H1 (cell line): ENCODE results near the gene TRDN. TPM values are rescaled to one million over a fixed set of nuclear protein-coding genes. Genes with fewer than 3 reads are reported as not detected.

Experiments used
- CTCF ChIA-PET: fragments of 300-600 bp; sonication (Branson Sonifier 250); formaldehyde crosslinking; loops from one replicate; lab custom pipeline; 2021; ENCODE audit not compliant: partially characterized antibody; lab: Charles Lee
- POLR2A ChIA-PET: fragments of 300-600 bp; sonication (Branson Sonifier 250); formaldehyde crosslinking; loops from one replicate; lab custom pipeline; 2021; ENCODE audit warnings: inconsistent platforms; ENCODE audit not compliant: partially characterized antibody; lab: Charles Lee
- DNase-seq, 2 experiments: peaks; one replicate each; pipeline versions ENCODE4 v3.0.0 to v3.0.0-alpha.2; 2010 to 2022; ENCODE audit warnings: low spot score in 2 of 2, low read depth in 1 of 2, mixed read lengths in 1 of 2
- FAIRE-seq: peaks from 2 replicates; lab custom pipeline; 2011; peaks lifted over from hg19 to GRCh38; lab: Jason Lieb, UNC
- H2AFZ ChIP-seq: 2 replicates; pipeline ENCODE4 v1.8.1; 2012; ENCODE audit warnings: low read length, inconsistent platforms
- H2AK5ac ChIP-seq: 2 replicates; pipeline ENCODE4 v1.6.1; 2013; ENCODE audit warnings: low read depth, low read length
- H2BK120ac ChIP-seq: replicated peaks from 2 replicates; pipeline ENCODE3; 2013; ENCODE audit warnings: low read depth, low read length, inconsistent platforms
- H2BK12ac ChIP-seq: 2 replicates; pipeline ENCODE4 v1.6.1; 2013; ENCODE audit warnings: low read depth, low read length
- H2BK15ac ChIP-seq: 2 replicates; pipeline ENCODE4 v1.6.1; 2013; ENCODE audit warnings: low read length
- H2BK20ac ChIP-seq: 2 replicates; pipeline ENCODE4 v1.6.1; 2013; ENCODE audit warnings: low read length
- H2BK5ac ChIP-seq: 2 replicates; pipeline ENCODE4 v1.6.1; 2013; ENCODE audit warnings: low read depth, low read length
- H3K14ac ChIP-seq: 2 replicates; pipeline ENCODE4 v1.6.1; 2013; ENCODE audit warnings: inconsistent platforms; ENCODE audit not compliant: insufficient read length
- H3K18ac ChIP-seq: 2 replicates; pipeline ENCODE4 v1.6.1; 2013; ENCODE audit warnings: low read length; ENCODE audit errors: extremely low read depth
- H3K23ac ChIP-seq: 2 replicates; pipeline ENCODE4 v1.6.1; 2013; ENCODE audit warnings: inconsistent platforms; ENCODE audit not compliant: insufficient read length
- H3K23me2 ChIP-seq: 2 replicates; pipeline ENCODE4 v1.6.1; 2013; ENCODE audit warnings: low read depth, low read length
- H3K27ac ChIP-seq: 2 replicates; pipeline ENCODE4 v1.6.1; 2011; ENCODE audit warnings: low read depth, low read length, inconsistent platforms
- H3K27me3 ChIP-seq, 4 experiments: replicated peaks in 1 of 4; 1 replicate in 1 of 4; 2 replicates in 3 of 4; pipeline versions ENCODE4 v1.6.1 to v1.8.1; 2011 to 2013; ENCODE audit warnings: low read length in 3 of 4, mild to moderate bottlenecking in 3 of 4, inconsistent platforms in 2 of 4, mixed read lengths in 2 of 4, moderate library complexity in 1 of 4; ENCODE audit not compliant: control insufficient read depth in 3 of 4, insufficient read depth in 3 of 4; ENCODE audit errors: extremely low read depth in 1 of 4
- H3K36me3 ChIP-seq, 4 experiments: 2 replicates each; pipeline versions ENCODE4 v1.6.1 to v1.8.1; 2011 to 2013; ENCODE audit warnings: mild to moderate bottlenecking in 4 of 4, low read length in 3 of 4, moderate library complexity in 2 of 4, control low read depth in 1 of 4, inconsistent platforms in 1 of 4; ENCODE audit not compliant: insufficient read depth in 4 of 4, control insufficient read depth in 2 of 4
- H3K4ac ChIP-seq: replicated peaks from 2 replicates; pipeline ENCODE3; 2013; ENCODE audit warnings: low read length, low read depth, mixed read lengths, inconsistent platforms; ENCODE audit not compliant: insufficient read length
- H3K4me1 ChIP-seq, 4 experiments: replicated peaks in 1 of 4; 1 replicate in 1 of 4; 2 replicates in 3 of 4; pipeline versions ENCODE4 v1.6.1 to v1.8.1; 2011 to 2013; ENCODE audit warnings: low read length in 3 of 4, inconsistent platforms in 2 of 4, mixed read lengths in 1 of 4; ENCODE audit not compliant: insufficient read depth in 4 of 4, control insufficient read depth in 3 of 4
- H3K4me2 ChIP-seq, 2 experiments: 2 replicates each; pipeline versions ENCODE4 v1.6.1 to v1.8.1; 2011 to 2013; ENCODE audit warnings: low read depth in 2 of 2, low read length in 2 of 2, control low read depth in 1 of 2, inconsistent platforms in 1 of 2, mild to moderate bottlenecking in 1 of 2; ENCODE audit not compliant: insufficient read depth in 1 of 2
- H3K4me3 ChIP-seq, 4 experiments: fragments of 200-600, 300-600 bp in 1 of 4; sonication (generic), shearing (Covaris generic), sonication (Bioruptor Twin) in 1 of 4; 2 replicates each; pipeline versions ENCODE4 v1.5.1 to v1.8.1; 2011 to 2016; ENCODE audit warnings: low read length in 4 of 4, low read depth in 3 of 4, control low read depth in 2 of 4, inconsistent platforms in 2 of 4, mild to moderate bottlenecking in 2 of 4, mixed read lengths in 1 of 4, moderate library complexity in 1 of 4; ENCODE audit not compliant: insufficient read depth in 2 of 4; ENCODE audit errors: extremely low read depth in 1 of 4
- H3K56ac ChIP-seq: replicated peaks from 2 replicates; pipeline ENCODE3; 2013; ENCODE audit warnings: low read depth, mild to moderate bottlenecking, mixed read lengths, low read length, inconsistent platforms; ENCODE audit not compliant: insufficient read length
- H3K79me1 ChIP-seq: 2 replicates; pipeline ENCODE4 v1.6.1; 2013; ENCODE audit warnings: low read depth, low read length, control low read depth
- H3K79me2 ChIP-seq, 2 experiments: 2 replicates each; pipeline versions ENCODE4 v1.6.1 to v1.8.1; 2012 to 2013; ENCODE audit warnings: low read length in 2 of 2, mild to moderate bottlenecking in 2 of 2, inconsistent platforms in 1 of 2; ENCODE audit not compliant: insufficient read depth in 2 of 2, control insufficient read depth in 1 of 2
- H3K9ac ChIP-seq, 4 experiments: replicated peaks in 1 of 4; 1 replicate in 1 of 4; 2 replicates in 3 of 4; pipeline versions ENCODE4 v1.6.1 to v1.8.1; 2011 to 2013; ENCODE audit warnings: low read depth in 3 of 4, low read length in 3 of 4, control low read depth in 2 of 4, mild to moderate bottlenecking in 2 of 4, moderate library complexity in 2 of 4, inconsistent platforms in 1 of 4; ENCODE audit errors: extremely low read depth in 1 of 4
- H3K9me3 ChIP-seq, 2 experiments: 2 replicates each; pipeline versions ENCODE4 v1.6.1 to v1.8.1; 2012 to 2013; ENCODE audit warnings: mild to moderate bottlenecking in 2 of 2, moderate library complexity in 2 of 2, control low read depth in 1 of 2, inconsistent platforms in 1 of 2, low read depth in 1 of 2, low read length in 1 of 2, mixed read lengths in 1 of 2; ENCODE audit not compliant: insufficient read depth in 2 of 2
- H4K20me1 ChIP-seq, 2 experiments: replicated peaks in 1 of 2; 2 replicates each; pipeline versions ENCODE3 to v1.8.1; 2011 to 2013; ENCODE audit warnings: inconsistent platforms in 2 of 2, low read length in 2 of 2, mild to moderate bottlenecking in 1 of 2; ENCODE audit not compliant: insufficient read depth in 2 of 2, control insufficient read depth in 1 of 2
- H4K5ac ChIP-seq: 2 replicates; pipeline ENCODE4 v1.6.1; 2013; ENCODE audit warnings: low read length, low read depth, mixed read lengths, inconsistent platforms; ENCODE audit not compliant: insufficient read length
- H4K8ac ChIP-seq: 2 replicates; pipeline ENCODE4 v1.8.0; 2013; ENCODE audit warnings: mild to moderate bottlenecking, moderate library complexity, low read length, inconsistent platforms; ENCODE audit not compliant: insufficient read depth; ENCODE audit errors: extremely low read depth
- H4K91ac ChIP-seq: replicated peaks from 2 replicates; pipeline ENCODE3; 2013; ENCODE audit warnings: low read length, mixed read lengths, inconsistent platforms; ENCODE audit not compliant: insufficient read length
- BRCA1 ChIP-seq: IDR thresholded peaks from 2 replicates; pipeline ENCODE4 v1.6.1; 2012; ENCODE audit warnings: low read depth, low read length, improper control_type of control experiment
- HDAC2 ChIP-seq, 2 experiments: fragments of 300-600 bp in 1 of 2; sonication (generic) in 1 of 2; IDR thresholded peaks; 2 replicates each; pipeline ENCODE4 v1.6.1; 2011 to 2012; ENCODE audit warnings: low read depth in 2 of 2, low read length in 2 of 2, mild to moderate bottlenecking in 2 of 2, moderate library complexity in 2 of 2, borderline replicate concordance in 1 of 2, inconsistent platforms in 1 of 2
- JUND ChIP-seq: IDR thresholded peaks from 2 replicates; pipeline ENCODE4 v1.6.1; 2011; ENCODE audit warnings: mild to moderate bottlenecking, improper control_type of control experiment, low read length
- RNF2 ChIP-seq: fragments of 200-900, 300-1000 bp; sonication (generic); IDR thresholded peaks from 2 replicates; pipeline ENCODE4 v1.7.1; 2016; ENCODE audit warnings: borderline replicate concordance, low read depth, mild to moderate bottlenecking, antibody characterized with exemption, low read length; ENCODE audit not compliant: poor library complexity, severe bottlenecking; ENCODE audit errors: missing control alignments
- SUZ12 ChIP-seq: fragments of 200-600 bp; sonication (generic); IDR thresholded peaks from 2 replicates; pipeline ENCODE4 v1.6.1; 2012; ENCODE audit warnings: mild to moderate bottlenecking, inconsistent platforms, low read length, moderate library complexity, mixed read lengths
- WGBS, 2 experiments: shearing (Covaris generic) in 1 of 2; methylation state at CpG; one replicate each; pipeline versions ENCODE4 v1.1.6 to v1.1.7; 2013 to 2015; ENCODE audit warnings: low lambda C conversion rate in 2 of 2, mixed read lengths in 2 of 2, inconsistent platforms in 1 of 2, low coverage in 1 of 2, missing lambda C conversion rate in 1 of 2; ENCODE audit not compliant: insufficient replicate concordance in 2 of 2, insufficient coverage in 1 of 2, insufficient read length in 1 of 2; ENCODE audit errors: extremely low coverage in 1 of 2, missing lambda C conversion rate in 1 of 2; 5-methylcytosine and 5-hydroxymethylcytosine counted together
- polyA plus RNA-seq, 7 experiments: library from polyadenylated mRNA; depleted of rRNA in 3 of 7; stranded (reverse) in 5 of 7; unstranded in 2 of 7; fragments of >200 nt in 5 of 7; fragments of 200-250 nt in 2 of 7; gene quantifications; 1 replicate in 5 of 7; 2 replicates in 1 of 7; 4 replicates in 1 of 7; pipeline versions ENCODE4 v1.2.1 to v1.2.3, GENCODE V29; 2011 to 2013; ENCODE audit warnings: missing spikeins in 2 of 7, mixed read lengths in 2 of 7
- total RNA-seq: library from RNA; stranded (reverse); fragmentation: NEBNext Ultra II Directional; extraction: Animal tissue kit (Norgen Biotek cat#: 25700); gene quantifications from 2 replicates; pipeline ENCODE4 v1.2.1, GENCODE V29; 2021

Gene TRDN
- total and polyA plus RNA-seq, 2 of the 8 experiments (the other 6 are each of a cell fraction or from before 2014, with no cell fraction given): 1.6 to 41.6 TPM

DNA sequence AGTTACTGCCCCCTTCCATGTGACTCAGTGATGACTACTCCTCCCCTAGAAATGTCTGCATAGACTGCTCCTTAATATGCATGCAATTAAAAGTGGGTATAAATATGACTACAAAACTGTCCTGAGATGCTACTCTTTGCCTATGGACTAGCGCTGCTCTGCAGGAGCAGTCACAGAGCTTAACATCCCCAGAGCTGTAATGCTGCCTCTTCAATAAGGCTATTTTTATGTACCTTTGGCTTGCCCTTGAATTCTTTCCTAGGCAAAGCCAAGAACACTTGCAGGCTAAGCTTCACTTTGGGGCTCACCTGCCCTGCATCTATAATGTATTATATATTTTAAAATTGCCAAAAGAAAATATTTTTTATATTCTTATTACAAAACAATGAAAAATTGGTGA lies 341.6 kb downstream of the TRDN start:
- H3K4ac ChIP-seq: no peak overlapping the region
- CTCF ChIA-PET: interaction anchor here (1.0 kb wide), 1 partner anchor 425 kb away, joined by 5 read pairs; no protein-coding TSS in a partner anchor
- no peak overlapping the region for H2AFZ ChIP-seq
- no peaks in the 10 kb centered on the region for H3K79me2 ChIP-seq
- H4K8ac ChIP-seq: no peak overlapping the region
- no peak overlapping the region for H3K9ac ChIP-seq
- no peak overlapping the region for H2BK120ac ChIP-seq
- H3K27me3 ChIP-seq: no peaks in the 10 kb centered on the region
- DNase-seq: no peak
- H3K23ac ChIP-seq: no peak overlapping the region
- no peaks in the 10 kb centered on the region for H3K4me1 ChIP-seq
- no peak overlapping the region for H4K91ac ChIP-seq
- no peaks in the 10 kb centered on the region for H4K20me1 ChIP-seq
- H3K27ac ChIP-seq: no peak overlapping the region
- no peak overlapping the region for H3K14ac ChIP-seq
- H3K79me1 ChIP-seq: no peaks in the 10 kb centered on the region
- no peak overlapping the region for H2BK20ac ChIP-seq
- no peaks in the 10 kb centered on the region for H3K23me2 ChIP-seq
- no peak overlapping the region for H2BK12ac ChIP-seq
- no peak overlapping the region for H4K5ac ChIP-seq
- no peak overlapping the region for H3K18ac ChIP-seq
- no peak for FAIRE-seq
- H2BK5ac ChIP-seq: no peak overlapping the region
- no peak overlapping the region for H3K4me3 ChIP-seq
- H3K56ac ChIP-seq: no peak overlapping the region
- H2AK5ac ChIP-seq: no peak overlapping the region
- POLR2A ChIA-PET: no interaction called here
- H3K36me3 ChIP-seq: no peaks in the 10 kb centered on the region; a peak in 1 of 8 replicates
- no peak overlapping the region for H3K4me2 ChIP-seq
- H2BK15ac ChIP-seq: no peak overlapping the region
- H3K9me3 ChIP-seq: no peaks in the 10 kb centered on the region
- 95% methylated on average over 1 of the region's 1 CpG; no CpG with 5 or more reads in 1 of the 2 experiments for WGBS, 2 experiments
- no peak for TF ChIP-seq SUZ12
- TF ChIP-seq RNF2: no peak
- TF ChIP-seq JUND: no peak
- TF ChIP-seq HDAC2 (IDR thresholded peaks at IDR 0.05; ENCODE audit: borderline replicate concordance in 1 of 2, low read depth in 2 of 2, low read length in 2 of 2): no peak
- TF ChIP-seq BRCA1: no peak
